ENCODE results near the gene SLC45A2. TPM values are rescaled to one million over a fixed set of nuclear protein-coding genes. Genes with fewer than 3 reads are reported as not detected.

The SLC45A2 gene
- total RNA-seq, 1 experiment from 2014 or later: not detected

DNA sequence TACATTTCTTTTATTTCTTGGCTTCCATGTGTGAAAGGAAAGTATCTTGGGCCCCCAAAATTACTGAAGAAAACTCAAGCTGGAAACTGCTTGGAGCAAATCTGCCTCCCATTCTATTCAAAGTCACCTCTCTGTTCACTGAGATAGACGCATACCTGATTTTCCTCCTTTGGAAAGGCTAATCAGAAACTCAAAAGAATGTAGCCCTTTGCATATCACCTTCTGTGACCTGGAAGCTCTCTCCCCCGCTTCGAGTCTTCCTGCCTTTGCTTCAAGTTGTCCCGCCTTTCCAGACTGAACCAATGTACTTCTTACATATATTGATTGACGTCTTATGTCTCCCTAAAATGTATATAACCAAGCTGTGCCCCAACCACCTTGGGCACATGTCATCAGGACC is 53.4 kb downstream of the SLC45A2 start:
- DNase-seq (ENCODE audit: low spot score): no peak
- peak overlapping the region; percentile 55 for H3K27ac Mint-ChIP-seq
- no peaks in the 10 kb centered on the region for H3K36me3 Mint-ChIP-seq
- POLR2A ChIA-PET: interaction anchor here (0.6 kb wide), 1 partner anchor 491 kb away, joined by 3 read pairs; the partner anchor contains the start of gene TARS1
- peaks cover 60% of the 10 kb centered on the region for H3K4me1 Mint-ChIP-seq
- peaks cover 12% of the 10 kb centered on the region for H3K27me3 Mint-ChIP-seq (ENCODE audit: low read depth)
- CTCF ChIA-PET: interaction anchor here (1.6 kb wide), 1 partner anchor 342 kb away, joined by 10 read pairs; no protein-coding TSS in a partner anchor
- no peak overlapping the region for H3K4me3 Mint-ChIP-seq
- no peaks in the 10 kb centered on the region for H3K9me3 Mint-ChIP-seq
- peak; percentile 46 for ATAC-seq
- no peak for TF ChIP-seq TEAD1 (CRISPR knock-in tag; IDR thresholded peaks at IDR 0.05)
- no peak for TF ChIP-seq USF2 (CRISPR knock-in tag; IDR thresholded peaks at IDR 0.05)

- DNase-seq (ENCODE audit: low spot score) (no peak), ATAC-seq (no peak)
- Mint-ChIP-seq H3K4me3 (no peak overlapping the region), H3K27ac (no peak overlapping the region), H3K27me3 (ENCODE audit: low read depth) (peaks cover 9% of the 10 kb centered on the region), H3K9me3 (no peaks in the 10 kb centered on the region), H3K36me3 (no peaks in the 10 kb centered on the region), H3K4me1 (peaks cover 54% of the 10 kb centered on the region)
- CTCF ChIA-PET: no interaction called here
- POLR2A ChIA-PET: no interaction called here
- TF ChIP-seq, protein P1, sequence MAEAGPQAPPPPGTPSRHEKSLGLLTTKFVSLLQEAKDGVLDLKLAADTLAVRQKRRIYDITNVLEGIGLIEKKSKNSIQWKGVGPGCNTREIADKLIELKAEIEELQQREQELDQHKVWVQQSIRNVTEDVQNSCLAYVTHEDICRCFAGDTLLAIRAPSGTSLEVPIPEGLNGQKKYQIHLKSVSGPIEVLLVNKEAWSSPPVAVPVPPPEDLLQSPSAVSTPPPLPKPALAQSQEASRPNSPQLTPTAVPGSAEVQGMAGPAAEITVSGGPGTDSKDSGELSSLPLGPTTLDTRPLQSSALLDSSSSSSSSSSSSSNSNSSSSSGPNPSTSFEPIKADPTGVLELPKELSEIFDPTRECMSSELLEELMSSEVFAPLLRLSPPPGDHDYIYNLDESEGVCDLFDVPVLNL (CRISPR knock-in tag; IDR thresholded peaks at IDR 0.05; ENCODE audit: borderline replicate concordance, low read depth): no peak
- TF ChIP-seq TEAD1 (CRISPR knock-in tag; IDR thresholded peaks at IDR 0.05): no peak
- TF ChIP-seq ZBTB43 (CRISPR knock-in tag; IDR thresholded peaks at IDR 0.05): no peak
- TF ChIP-seq ZNF512 (CRISPR knock-in tag; IDR thresholded peaks at IDR 0.05; ENCODE audit: borderline replicate concordance): no peak
- no peak for TF ChIP-seq E2F5 (CRISPR knock-in tag; IDR thresholded peaks at IDR 0.05)
- no peak for TF ChIP-seq ZNF121 (CRISPR knock-in tag; IDR thresholded peaks at IDR 0.05)
- no peak for TF ChIP-seq ZNF532 (CRISPR knock-in tag; IDR thresholded peaks at IDR 0.05; ENCODE audit: borderline replicate concordance)
- no peak for TF ChIP-seq EMX1 (CRISPR knock-in tag; IDR thresholded peaks at IDR 0.05)
- no peak for TF ChIP-seq E2F1 (CRISPR knock-in tag; IDR thresholded peaks at IDR 0.05)
Measured at GRCh38 chr5:33929925-33930690, 54.4 kb downstream of the SLC45A2 start.

Measured in WTC11 (cell line).